HG03066 (cell line): ENCODE results near the gene SSH2.
"Not testable (repeated sequence)": the region's sequence is repeated elsewhere in the genome, so short reads cannot be mapped to it uniquely, and the experiment has no call there.

Experiments
- ATAC-seq: cut with Tn5 transposase; IDR thresholded peaks from one replicate; pipeline ENCODE4 v1.9.1; 2021; ENCODE audit warnings: low read depth; ENCODE audit not compliant: unreplicated experiment

The SSH2 gene

GRCh38 chr17:29682054-29682453 lies 248.0 kb downstream of the SSH2 start:
- ATAC-seq, result no peak

GRCh38 chr17:29677824-29678223 lies 252.2 kb downstream of the SSH2 start:
- no peak for ATAC-seq

GRCh38 chr17:29677221-29677791 lies 252.7 kb downstream of the SSH2 start:
- no peak for ATAC-seq

GRCh38 chr17:29675961-29676360 lies 254.1 kb downstream of the SSH2 start:
- ATAC-seq, result not testable (repeated sequence)

- no peak for ATAC-seq
Measured at GRCh38 chr17:29674281-29674680, 255.7 kb downstream of the SSH2 start.

GRCh38 chr17:29671661-29672060 lies 258.4 kb downstream of the SSH2 start:
- no peak for ATAC-seq

- ATAC-seq, result no peak
Measured at GRCh38 chr17:29669266-29669665, 260.8 kb downstream of the SSH2 start.

- no peak for ATAC-seq
Measured at GRCh38 chr17:29667969-29668368, 262.1 kb downstream of the SSH2 start.

- no peak for ATAC-seq
Measured at GRCh38 chr17:29665481-29665810, 264.6 kb downstream of the SSH2 start.

GRCh38 chr17:29664743-29665480 lies 265.1 kb downstream of the SSH2 start:
- no peak for ATAC-seq

GRCh38 chr17:29663155-29663554 lies 266.9 kb downstream of the SSH2 start:
- ATAC-seq, result no peak

GRCh38 chr17:29661213-29661612 lies 268.8 kb downstream of the SSH2 start:
- ATAC-seq, result no peak

- ATAC-seq, result no peak
Measured at GRCh38 chr17:29659155-29659554, 270.9 kb downstream of the SSH2 start.

GRCh38 chr17:29655323-29655722 lies 274.7 kb downstream of the SSH2 start:
- no peak for ATAC-seq

- no peak for ATAC-seq
Measured at GRCh38 chr17:29653995-29654714, 275.9 kb downstream of the SSH2 start.

- no peak for ATAC-seq
Measured at GRCh38 chr17:29652976-29653375, 277.1 kb downstream of the SSH2 start.

- ATAC-seq, result not testable (repeated sequence)
Measured at GRCh38 chr17:29651913-29652312, 278.1 kb downstream of the SSH2 start.

GRCh38 chr17:29650396-29650795 lies 279.6 kb downstream of the SSH2 start:
- no peak for ATAC-seq

- ATAC-seq, result no peak
Measured at GRCh38 chr17:29649359-29649758, 280.7 kb downstream of the SSH2 start.

- ATAC-seq, result no peak
Measured at GRCh38 chr17:29648005-29648404, 282.0 kb downstream of the SSH2 start.

GRCh38 chr17:29645515-29646051 lies 284.4 kb downstream of the SSH2 start:
- ATAC-seq, result no peak

GRCh38 chr17:29643817-29644160 lies 286.2 kb downstream of the SSH2 start:
- no peak for ATAC-seq
